IPS-11a (cell line): ENCODE results near the gene ZBTB42.
"Not testable (repeated sequence)": the region's sequence is repeated elsewhere in the genome, so short reads cannot be mapped to it uniquely, and the experiment has no call there.

Source experiments
- H3K4me3 ChIP-seq: one replicate; pipeline ENCODE4 v1.5.1; 2013; ENCODE audit warnings: low read depth, low read length, control low read depth

Gene ZBTB42

GRCh38 chr14:104830781-104831180, 29.9 kb downstream of the ZBTB42 start:
- no peak overlapping the region for H3K4me3 ChIP-seq

GRCh38 chr14:104836171-104836935, 35.5 kb downstream of the ZBTB42 start:
- H3K4me3 ChIP-seq = not testable (repeated sequence)

- no peak overlapping the region for H3K4me3 ChIP-seq
Observed at GRCh38 chr14:104841730-104842129, 40.8 kb downstream of the ZBTB42 start.

- peak overlapping the region; percentile 47 for H3K4me3 ChIP-seq
Observed at GRCh38 chr14:104843006-104843405, 42.1 kb downstream of the ZBTB42 start.

GRCh38 chr14:104843442-104844305, 42.8 kb downstream of the ZBTB42 start:
- peak overlapping the region; percentile 47 for H3K4me3 ChIP-seq

- peak overlapping the region; percentile 47 for H3K4me3 ChIP-seq
Observed at GRCh38 chr14:104844306-104845032, 43.6 kb downstream of the ZBTB42 start.

GRCh38 chr14:104845033-104845666, 44.2 kb downstream of the ZBTB42 start:
- no peak overlapping the region for H3K4me3 ChIP-seq

- no peak overlapping the region for H3K4me3 ChIP-seq
Observed at GRCh38 chr14:104845834-104846441, 45.0 kb downstream of the ZBTB42 start.

- H3K4me3 ChIP-seq = no peak overlapping the region
Observed at GRCh38 chr14:104852280-104852663, 51.4 kb downstream of the ZBTB42 start.
